ENCODE results near the gene NTNG1. TPM values are rescaled to one million over a fixed set of nuclear protein-coding genes. Genes with fewer than 3 reads are reported as not detected.

The NTNG1 gene
- total RNA-seq, 1 donor from 2014 or later, result 8.1 TPM

- Mint-ChIP-seq H3K4me3 (ENCODE audit: unreplicated experiment) (no peak overlapping the region), H3K36me3 (ENCODE audit: low read depth, unreplicated experiment) (no peaks in the 10 kb centered on the region), H3K9me3 (ENCODE audit: unreplicated experiment) (peaks cover 2% of the 10 kb centered on the region), H3K4me1 (ENCODE audit: low read depth, unreplicated experiment) (no peaks in the 10 kb centered on the region), H3K27me3 (ENCODE audit: low read depth, unreplicated experiment) (no peaks in the 10 kb centered on the region), H3K27ac (ENCODE audit: unreplicated experiment) (no peak overlapping the region)
- DNase-seq (ENCODE audit: low read depth) (no peak), FAIRE-seq (no peak)
- no peaks in the 10 kb centered on the region for H3K4me1 ChIP-seq (ENCODE audit: insufficient read depth, low read length)
- peaks cover 9% of the 10 kb centered on the region for H3K9me3 ChIP-seq (ENCODE audit: insufficient read depth, low read depth, low read length)
- no peak overlapping the region for H3K27ac ChIP-seq (ENCODE audit: low read depth, low read length)
- H3K36me3 ChIP-seq (ENCODE audit: insufficient read depth, low read length), result no peaks in the 10 kb centered on the region
- H3K27me3 ChIP-seq (ENCODE audit: insufficient read depth, low read length), result no peaks in the 10 kb centered on the region
- H4K20me1 ChIP-seq (ENCODE audit: insufficient read depth, low read length), result no peaks in the 10 kb centered on the region
- H3K4me2 ChIP-seq (ENCODE audit: low read length), result no peak overlapping the region
- H3K9ac ChIP-seq (ENCODE audit: low read length), result no peak overlapping the region
- no peak overlapping the region for H3K4me3 ChIP-seq (ENCODE audit: insufficient read depth, low read depth, low read length)
- no peaks in the 10 kb centered on the region for H3K79me2 ChIP-seq (ENCODE audit: insufficient read depth, low read length)
- H2AFZ ChIP-seq (ENCODE audit: low read depth, low read length), result no peak overlapping the region
- no peak for TF ChIP-seq CTCF (IDR thresholded peaks at IDR 0.05; ENCODE audit: insufficient read depth, low read depth, low read length)
- no peak for TF ChIP-seq EZH2 (IDR thresholded peaks at IDR 0.05; ENCODE audit: insufficient read depth, low read length)
These were observed 374.0 kb downstream of the NTNG1 start for GRCh38 chr1:107514841-107515240.

- no peak overlapping the region for H3K4me2 ChIP-seq (ENCODE audit: low read length)
- no peaks in the 10 kb centered on the region for H3K4me1 ChIP-seq (ENCODE audit: insufficient read depth, low read length)
- H3K79me2 ChIP-seq (ENCODE audit: insufficient read depth, low read length), result no peaks in the 10 kb centered on the region
- no peak for DNase-seq (ENCODE audit: low read depth)
- H3K4me3 Mint-ChIP-seq (ENCODE audit: unreplicated experiment), result no peak overlapping the region
- no peaks in the 10 kb centered on the region for H3K27me3 Mint-ChIP-seq (ENCODE audit: low read depth, unreplicated experiment)
- H3K27me3 ChIP-seq (ENCODE audit: insufficient read depth, low read length), result no peaks in the 10 kb centered on the region
- peaks cover 2% of the 10 kb centered on the region for H3K9me3 Mint-ChIP-seq (ENCODE audit: unreplicated experiment)
- no peak for FAIRE-seq
- H3K27ac Mint-ChIP-seq (ENCODE audit: unreplicated experiment), result no peak overlapping the region
- H3K9me3 ChIP-seq (ENCODE audit: insufficient read depth, low read depth, low read length), result peaks cover 5% of the 10 kb centered on the region
- no peak overlapping the region for H3K27ac ChIP-seq (ENCODE audit: low read depth, low read length)
- TF ChIP-seq CTCF (IDR thresholded peaks at IDR 0.05; ENCODE audit: insufficient read depth, low read depth, low read length) (no peak), EZH2 (IDR thresholded peaks at IDR 0.05; ENCODE audit: insufficient read depth, low read length) (no peak)
- H4K20me1 ChIP-seq (ENCODE audit: insufficient read depth, low read length), result no peaks in the 10 kb centered on the region
- H3K9ac ChIP-seq (ENCODE audit: low read length), result no peak overlapping the region
- no peaks in the 10 kb centered on the region for H3K36me3 ChIP-seq (ENCODE audit: insufficient read depth, low read length)
- H2AFZ ChIP-seq (ENCODE audit: low read depth, low read length), result no peak overlapping the region
- no peaks in the 10 kb centered on the region for H3K4me1 Mint-ChIP-seq (ENCODE audit: low read depth, unreplicated experiment)
- H3K4me3 ChIP-seq (ENCODE audit: insufficient read depth, low read depth, low read length), result no peak overlapping the region
- H3K36me3 Mint-ChIP-seq (ENCODE audit: low read depth, unreplicated experiment), result no peaks in the 10 kb centered on the region
These were observed 374.9 kb downstream of the NTNG1 start for GRCh38 chr1:107515702-107516101.

GRCh38 chr1:107523061-107523460 lies 382.2 kb downstream of the NTNG1 start:
- H3K27me3 ChIP-seq (ENCODE audit: insufficient read depth, low read length), result no peaks in the 10 kb centered on the region
- H3K4me1 ChIP-seq (ENCODE audit: insufficient read depth, low read length), result no peaks in the 10 kb centered on the region
- DNase-seq (ENCODE audit: low read depth), result no peak
- H3K27ac ChIP-seq (ENCODE audit: low read depth, low read length), result no peak overlapping the region
- no peaks in the 10 kb centered on the region for H3K27me3 Mint-ChIP-seq (ENCODE audit: low read depth, unreplicated experiment)
- no peak overlapping the region for H2AFZ ChIP-seq (ENCODE audit: low read depth, low read length)
- no peak overlapping the region for H3K4me3 ChIP-seq (ENCODE audit: insufficient read depth, low read depth, low read length)
- no peaks in the 10 kb centered on the region for H3K9me3 ChIP-seq (ENCODE audit: insufficient read depth, low read depth, low read length)
- no peak overlapping the region for H3K9ac ChIP-seq (ENCODE audit: low read length)
- H3K4me2 ChIP-seq (ENCODE audit: low read length), result no peak overlapping the region
- no peaks in the 10 kb centered on the region for H3K36me3 ChIP-seq (ENCODE audit: insufficient read depth, low read length)
- H3K9me3 Mint-ChIP-seq (ENCODE audit: unreplicated experiment), result no peaks in the 10 kb centered on the region
- H3K79me2 ChIP-seq (ENCODE audit: insufficient read depth, low read length), result no peaks in the 10 kb centered on the region
- peaks cover 5% of the 10 kb centered on the region for H3K4me1 Mint-ChIP-seq (ENCODE audit: low read depth, unreplicated experiment)
- H3K27ac Mint-ChIP-seq (ENCODE audit: unreplicated experiment), result no peak overlapping the region
- no peak overlapping the region for H3K4me3 Mint-ChIP-seq (ENCODE audit: unreplicated experiment)
- TF ChIP-seq CTCF (IDR thresholded peaks at IDR 0.05; ENCODE audit: insufficient read depth, low read depth, low read length), result no peak
- no peak for TF ChIP-seq EZH2 (IDR thresholded peaks at IDR 0.05; ENCODE audit: insufficient read depth, low read length)
- no peaks in the 10 kb centered on the region for H4K20me1 ChIP-seq (ENCODE audit: insufficient read depth, low read length)
- no peaks in the 10 kb centered on the region for H3K36me3 Mint-ChIP-seq (ENCODE audit: low read depth, unreplicated experiment)
- no peak for FAIRE-seq
